ENCODE data around the gene USP15. TPM values are rescaled to one million over a fixed set of nuclear protein-coding genes. Genes with fewer than 3 reads are reported as not detected.
"Not testable (repeated sequence)": the region's sequence is repeated elsewhere in the genome, so short reads cannot be mapped to it uniquely, and the experiment has no call there.

The USP15 gene
- total and polyA plus RNA-seq, 2 of the 8 experiments (the other 6 are each of a cell fraction or from before 2014, with no cell fraction given) = 12.7 to 38.6 TPM

- H3K36me3 ChIP-seq (ENCODE audit: control insufficient read depth in 2 of 4, insufficient read depth in 4 of 4, low read length in 3 of 4); H3K27ac ChIP-seq (ENCODE audit: low read depth, low read length); H3K4ac ChIP-seq (replicated peaks; ENCODE audit: insufficient read length, low read depth, low read length); FAIRE-seq; H3K9me3 ChIP-seq (ENCODE audit: insufficient read depth in 2 of 2, low read depth in 1 of 2, low read length in 1 of 2); H2BK20ac ChIP-seq (ENCODE audit: low read length); H2BK120ac ChIP-seq (replicated peaks; ENCODE audit: low read depth, low read length); H3K4me3 ChIP-seq (ENCODE audit: extremely low read depth in 1 of 4, insufficient read depth in 2 of 4, low read depth in 3 of 4, low read length in 4 of 4); H3K4me1 ChIP-seq (replicated peaks in 1 of 4; ENCODE audit: control insufficient read depth in 3 of 4, insufficient read depth in 4 of 4, low read length in 3 of 4); H3K23ac ChIP-seq (ENCODE audit: insufficient read length); H2BK12ac ChIP-seq (ENCODE audit: low read depth, low read length); H3K14ac ChIP-seq (ENCODE audit: insufficient read length); H2BK5ac ChIP-seq (ENCODE audit: low read depth, low read length); H4K20me1 ChIP-seq (replicated peaks in 1 of 2; ENCODE audit: control insufficient read depth in 1 of 2, insufficient read depth in 2 of 2, low read length in 2 of 2); H2AFZ ChIP-seq (ENCODE audit: low read length); POLR2A ChIA-PET (ENCODE audit: partially characterized antibody); DNase-seq (ENCODE audit: low read depth in 1 of 2, low spot score in 2 of 2); H3K18ac ChIP-seq (ENCODE audit: extremely low read depth, low read length); H3K56ac ChIP-seq (replicated peaks; ENCODE audit: insufficient read length, low read depth, low read length); H3K23me2 ChIP-seq (ENCODE audit: low read depth, low read length); H4K8ac ChIP-seq (ENCODE audit: extremely low read depth, insufficient read depth, low read length); H3K9ac ChIP-seq (replicated peaks in 1 of 4; ENCODE audit: extremely low read depth in 1 of 4, low read depth in 3 of 4, low read length in 3 of 4); H3K79me1 ChIP-seq (ENCODE audit: low read depth, low read length); H4K91ac ChIP-seq (replicated peaks; ENCODE audit: insufficient read length, low read length); H4K5ac ChIP-seq (ENCODE audit: insufficient read length, low read depth, low read length); H3K27me3 ChIP-seq (replicated peaks in 1 of 4; ENCODE audit: control insufficient read depth in 3 of 4, extremely low read depth in 1 of 4, insufficient read depth in 3 of 4, low read length in 3 of 4); H3K79me2 ChIP-seq (ENCODE audit: control insufficient read depth in 1 of 2, insufficient read depth in 2 of 2, low read length in 2 of 2); H3K4me2 ChIP-seq (ENCODE audit: insufficient read depth in 1 of 2, low read depth in 2 of 2, low read length in 2 of 2); H2AK5ac ChIP-seq (ENCODE audit: low read depth, low read length); H2BK15ac ChIP-seq (ENCODE audit: low read length): not testable (repeated sequence)
- CTCF ChIA-PET (ENCODE audit: partially characterized antibody) = interaction anchor here (1.2 kb wide), 1 partner anchor 70 kb away, joined by 3 read pairs; no protein-coding TSS in a partner anchor
Measured at GRCh38 chr12:62337643-62338042, 77.4 kb downstream of the USP15 start.

GRCh38 chr12:62342614-62343303 lies 82.6 kb downstream of the USP15 start:
- H3K4me3 ChIP-seq (ENCODE audit: extremely low read depth in 1 of 4, insufficient read depth in 2 of 4, low read depth in 3 of 4, low read length in 4 of 4); H3K18ac ChIP-seq (ENCODE audit: extremely low read depth, low read length); H3K27me3 ChIP-seq (replicated peaks in 1 of 4; ENCODE audit: control insufficient read depth in 3 of 4, extremely low read depth in 1 of 4, insufficient read depth in 3 of 4, low read length in 3 of 4); H2BK15ac ChIP-seq (ENCODE audit: low read length); H2BK120ac ChIP-seq (replicated peaks; ENCODE audit: low read depth, low read length); H2BK20ac ChIP-seq (ENCODE audit: low read length); H2AK5ac ChIP-seq (ENCODE audit: low read depth, low read length); FAIRE-seq; H4K91ac ChIP-seq (replicated peaks; ENCODE audit: insufficient read length, low read length); H3K14ac ChIP-seq (ENCODE audit: insufficient read length); DNase-seq (ENCODE audit: low read depth in 1 of 2, low spot score in 2 of 2); CTCF ChIA-PET (ENCODE audit: partially characterized antibody); POLR2A ChIA-PET (ENCODE audit: partially characterized antibody); H3K36me3 ChIP-seq (ENCODE audit: control insufficient read depth in 2 of 4, insufficient read depth in 4 of 4, low read length in 3 of 4); H3K23me2 ChIP-seq (ENCODE audit: low read depth, low read length); H3K56ac ChIP-seq (replicated peaks; ENCODE audit: insufficient read length, low read depth, low read length); H2AFZ ChIP-seq (ENCODE audit: low read length); H3K4me2 ChIP-seq (ENCODE audit: insufficient read depth in 1 of 2, low read depth in 2 of 2, low read length in 2 of 2); H3K4me1 ChIP-seq (replicated peaks in 1 of 4; ENCODE audit: control insufficient read depth in 3 of 4, insufficient read depth in 4 of 4, low read length in 3 of 4); H3K23ac ChIP-seq (ENCODE audit: insufficient read length); H4K20me1 ChIP-seq (replicated peaks in 1 of 2; ENCODE audit: control insufficient read depth in 1 of 2, insufficient read depth in 2 of 2, low read length in 2 of 2); H4K5ac ChIP-seq (ENCODE audit: insufficient read length, low read depth, low read length); H4K8ac ChIP-seq (ENCODE audit: extremely low read depth, insufficient read depth, low read length); H3K27ac ChIP-seq (ENCODE audit: low read depth, low read length); H3K79me2 ChIP-seq (ENCODE audit: control insufficient read depth in 1 of 2, insufficient read depth in 2 of 2, low read length in 2 of 2); H3K9me3 ChIP-seq (ENCODE audit: insufficient read depth in 2 of 2, low read depth in 1 of 2, low read length in 1 of 2); H2BK12ac ChIP-seq (ENCODE audit: low read depth, low read length); H3K4ac ChIP-seq (replicated peaks; ENCODE audit: insufficient read length, low read depth, low read length); H2BK5ac ChIP-seq (ENCODE audit: low read depth, low read length); H3K9ac ChIP-seq (replicated peaks in 1 of 4; ENCODE audit: extremely low read depth in 1 of 4, low read depth in 3 of 4, low read length in 3 of 4); H3K79me1 ChIP-seq (ENCODE audit: low read depth, low read length): not testable (repeated sequence)
- WGBS, 2 experiments (ENCODE audit: extremely low coverage in 1 of 2, insufficient coverage in 1 of 2, insufficient read length in 1 of 2, insufficient replicate concordance in 2 of 2, low coverage in 1 of 2, low lambda C conversion rate in 2 of 2, missing lambda C conversion rate in 1 of 2) = 91% methylated on average over 10 of the region's 10 CpGs; no CpG with 5 or more reads in 1 of the 2 experiments

Measured in H1 (cell line).